ENCODE results near the gene SSBP3.
"Not testable (repeated sequence)": the region's sequence is repeated elsewhere in the genome, so short reads cannot be mapped to it uniquely, and the experiment has no call there.

Gene SSBP3

DNA sequence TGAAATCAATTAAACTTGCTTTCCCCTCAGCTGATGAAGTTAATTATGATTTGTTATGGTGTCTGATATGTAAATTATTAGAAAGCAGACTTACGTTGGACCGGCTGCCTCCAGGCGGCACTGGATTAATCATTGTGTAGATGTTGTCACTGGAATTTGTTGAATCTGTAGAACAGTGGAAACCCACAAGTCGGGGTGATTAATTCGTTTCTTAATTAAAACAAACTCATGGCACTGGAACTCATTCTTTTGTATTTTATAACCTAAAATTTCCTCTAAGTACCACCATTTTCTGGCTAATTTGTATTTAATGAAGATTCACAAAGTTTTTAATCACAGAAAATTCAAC is 167.2 kb downstream of the SSBP3 start:
- DNase-seq: no peak

DNA sequence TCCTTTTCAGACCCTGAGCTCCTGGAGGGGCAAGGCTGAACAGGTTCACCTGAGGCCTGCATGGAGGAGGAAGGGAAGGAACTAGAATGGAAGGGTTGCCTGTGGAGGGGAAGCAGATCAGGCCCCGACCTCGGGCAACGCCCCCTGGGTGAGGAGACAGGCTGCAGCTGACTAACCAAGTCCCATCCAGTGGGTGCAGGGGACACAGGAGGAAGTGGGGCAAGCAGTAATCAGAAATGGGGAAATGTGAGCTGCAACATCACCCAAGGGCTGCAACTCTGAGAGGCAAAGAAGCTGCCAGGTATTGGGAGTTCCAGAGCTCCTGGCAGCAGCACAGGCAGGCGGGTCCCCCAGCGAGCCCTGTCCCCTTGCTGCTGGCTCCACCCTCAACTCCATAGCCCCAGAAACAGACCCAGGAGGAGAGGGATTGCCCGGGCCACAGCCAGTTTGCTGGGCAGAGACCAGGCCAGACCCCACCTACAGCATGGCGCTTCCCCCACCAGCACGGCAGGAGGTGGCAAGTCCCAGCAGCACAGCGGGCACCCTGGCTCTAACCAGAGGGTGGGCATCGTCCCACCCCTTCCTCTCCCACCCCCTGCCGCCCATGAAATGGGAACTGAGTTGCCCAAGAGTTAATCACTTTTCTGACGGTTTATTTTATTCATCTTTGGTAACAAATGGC is 167.7 kb downstream of the SSBP3 start:
- no peak for DNase-seq

DNA sequence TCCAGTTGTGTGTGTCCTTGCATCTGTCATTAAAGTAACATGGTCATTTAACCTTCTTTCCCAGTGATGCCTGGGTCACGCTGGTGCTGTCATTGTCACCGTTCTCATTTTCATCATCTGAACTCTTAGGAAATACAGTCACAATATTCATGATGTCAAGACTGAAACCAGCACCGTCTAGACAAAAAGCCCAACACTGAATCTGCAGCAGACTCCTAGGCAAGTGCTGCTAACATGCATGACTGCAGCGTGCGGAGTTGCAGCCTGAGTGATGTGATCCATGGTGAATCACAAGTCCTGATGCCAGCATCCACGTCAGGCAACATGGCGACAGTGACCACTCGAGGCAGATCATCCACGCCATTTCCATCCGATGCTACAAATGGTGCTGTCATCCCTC is 168.6 kb downstream of the SSBP3 start:
- no peak for DNase-seq

DNA sequence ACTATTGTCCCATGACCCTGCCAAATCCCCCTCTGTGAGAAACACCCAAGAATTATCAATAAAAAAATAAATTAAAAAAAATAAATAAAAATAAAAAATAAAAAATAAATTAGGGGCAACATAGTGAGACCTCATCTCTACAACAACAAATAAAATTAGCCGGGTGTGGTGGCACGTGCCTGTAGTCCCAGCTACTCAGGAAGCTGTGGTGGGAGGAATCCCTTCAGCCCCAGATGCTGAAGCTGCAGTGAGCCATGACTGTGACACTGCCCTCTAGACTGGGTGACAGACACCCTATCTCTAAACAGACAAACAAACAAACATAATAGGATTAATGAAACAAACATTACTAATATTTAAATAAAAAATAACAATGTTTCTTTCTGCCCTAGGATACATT is 171.9 kb downstream of the SSBP3 start:
- DNase-seq: no peak

DNA sequence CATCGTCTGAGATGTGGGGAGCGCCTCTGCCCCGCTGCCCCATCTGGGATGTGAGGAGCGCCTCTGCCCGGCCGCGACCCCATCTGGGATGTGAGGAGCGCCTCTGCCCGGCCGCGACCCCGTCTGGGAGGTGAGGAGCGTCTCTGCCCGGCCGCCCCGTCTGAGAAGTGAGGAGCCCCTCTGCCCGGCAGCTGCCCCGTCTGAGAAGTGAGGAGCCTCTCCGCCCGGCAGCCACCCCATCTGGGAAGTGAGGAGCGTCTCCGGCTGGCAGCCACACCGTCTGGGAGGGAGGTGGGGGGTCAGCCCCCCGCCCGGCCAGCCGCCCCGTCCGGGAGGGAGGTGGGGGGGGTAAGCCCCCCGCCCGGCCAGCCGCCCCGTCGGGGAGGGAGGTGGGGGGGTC is 173.0 kb downstream of the SSBP3 start:
- not testable (repeated sequence) for DNase-seq

DNA sequence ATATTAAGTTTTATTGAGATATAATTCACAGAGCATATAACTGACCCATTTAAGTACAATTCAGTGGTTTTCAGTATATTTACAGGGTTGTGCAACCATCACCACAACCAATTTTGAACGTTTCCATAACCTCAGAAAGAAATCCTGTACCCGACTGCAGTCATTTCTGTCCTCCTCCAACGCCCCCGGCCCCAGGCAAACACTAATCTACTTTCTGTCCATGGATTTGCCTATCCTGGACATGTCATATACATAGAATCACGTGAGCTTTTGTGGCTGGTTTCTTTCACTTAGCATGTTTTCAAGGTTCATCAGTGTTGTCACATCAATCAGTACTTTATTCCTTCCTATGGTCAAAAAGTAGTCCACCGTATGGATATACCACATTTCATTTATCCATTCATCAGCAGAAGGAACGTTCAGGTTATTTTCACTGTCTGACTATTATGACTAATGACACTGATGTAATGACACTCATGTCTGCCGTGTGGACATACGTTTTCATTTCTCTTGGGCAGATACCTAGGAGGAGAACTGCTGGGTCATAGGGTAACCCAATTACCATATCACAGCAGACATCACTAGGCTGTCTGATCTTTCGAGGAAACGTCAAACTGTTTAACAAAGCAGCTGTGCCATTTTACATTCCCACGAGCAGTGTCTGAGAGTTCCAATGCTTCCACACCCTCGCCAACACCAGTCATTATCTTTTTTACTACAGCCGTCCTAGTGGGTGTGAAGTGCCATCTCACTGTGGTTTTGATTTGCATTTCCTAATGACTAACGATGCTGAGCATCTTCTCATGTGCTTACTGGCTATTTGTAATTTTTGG is 175.5 kb downstream of the SSBP3 start:
- no peak for DNase-seq

DNA sequence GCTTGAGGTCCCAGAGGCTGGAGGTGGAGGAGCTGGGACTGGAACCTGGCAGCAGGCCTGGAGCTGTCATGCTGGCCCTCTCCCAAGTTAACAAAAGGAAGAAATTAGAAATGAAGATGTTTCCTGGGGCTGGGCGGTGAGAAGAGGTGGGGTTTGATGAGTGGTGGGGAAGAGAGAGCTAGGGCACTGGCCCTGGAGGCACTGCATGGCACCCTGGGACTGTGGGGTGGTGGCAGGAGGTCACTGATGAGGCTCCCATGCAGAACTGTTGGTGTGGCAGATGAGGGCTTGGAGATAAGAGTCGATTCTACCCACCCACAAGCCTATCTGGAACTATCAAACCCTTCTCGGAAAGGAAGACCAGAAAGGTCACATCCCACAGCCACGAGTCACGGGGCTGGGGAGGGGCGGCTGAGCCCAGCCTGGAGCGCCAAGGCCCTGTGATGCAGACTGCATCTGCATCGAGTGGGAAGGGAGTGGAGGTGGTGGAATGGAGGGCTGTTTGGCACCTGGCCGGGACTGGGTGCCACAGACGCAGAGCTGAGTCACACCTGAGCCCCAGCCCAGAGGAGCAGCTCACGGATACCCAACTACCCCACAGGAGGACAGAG is 176.8 kb downstream of the SSBP3 start:
- DNase-seq: no peak

DNA sequence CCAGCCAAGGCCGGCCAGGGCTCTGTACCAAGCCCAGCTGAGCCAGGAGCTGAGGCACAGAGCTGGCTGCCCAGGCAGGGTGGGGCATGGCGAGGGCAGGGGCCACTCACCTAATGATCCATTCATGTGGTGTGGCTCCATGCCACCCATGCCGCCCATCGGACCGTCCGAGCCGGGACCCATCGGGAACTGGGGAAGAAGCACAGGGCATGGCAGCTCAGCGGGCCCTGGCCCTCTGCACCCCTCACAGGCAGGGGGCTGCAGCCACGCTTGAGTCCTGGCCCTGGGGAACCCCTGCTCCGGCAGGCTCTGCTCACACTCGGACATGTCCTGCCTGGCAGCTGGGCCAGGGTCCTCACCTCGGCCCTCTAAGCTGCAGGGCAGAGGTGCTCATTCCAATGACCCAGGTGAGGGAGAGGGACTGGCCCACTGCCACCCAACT is 177.5 kb downstream of the SSBP3 start:
- DNase-seq: no peak

DNA sequence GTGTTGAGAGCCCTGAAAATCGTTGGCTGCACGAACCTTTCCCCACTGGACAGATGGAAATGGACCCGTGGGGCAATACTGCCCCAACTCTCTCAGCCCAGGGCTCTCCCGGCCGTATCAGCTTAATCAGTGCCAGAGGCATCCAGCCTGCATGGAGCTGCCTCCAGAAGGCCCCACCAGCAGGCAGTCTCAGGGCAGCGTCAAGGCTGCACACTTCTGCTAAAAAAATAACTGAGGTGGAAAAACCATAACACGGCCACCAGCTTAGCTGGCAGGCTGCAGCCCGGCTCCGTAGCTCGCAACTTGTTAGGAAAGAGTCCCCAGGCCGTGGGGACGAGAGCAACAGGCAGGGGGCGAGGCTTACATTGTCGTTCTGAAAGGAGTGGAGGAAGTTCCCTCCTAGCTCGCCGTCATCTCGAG is 178.3 kb downstream of the SSBP3 start:
- DNase-seq: no peak

DNA sequence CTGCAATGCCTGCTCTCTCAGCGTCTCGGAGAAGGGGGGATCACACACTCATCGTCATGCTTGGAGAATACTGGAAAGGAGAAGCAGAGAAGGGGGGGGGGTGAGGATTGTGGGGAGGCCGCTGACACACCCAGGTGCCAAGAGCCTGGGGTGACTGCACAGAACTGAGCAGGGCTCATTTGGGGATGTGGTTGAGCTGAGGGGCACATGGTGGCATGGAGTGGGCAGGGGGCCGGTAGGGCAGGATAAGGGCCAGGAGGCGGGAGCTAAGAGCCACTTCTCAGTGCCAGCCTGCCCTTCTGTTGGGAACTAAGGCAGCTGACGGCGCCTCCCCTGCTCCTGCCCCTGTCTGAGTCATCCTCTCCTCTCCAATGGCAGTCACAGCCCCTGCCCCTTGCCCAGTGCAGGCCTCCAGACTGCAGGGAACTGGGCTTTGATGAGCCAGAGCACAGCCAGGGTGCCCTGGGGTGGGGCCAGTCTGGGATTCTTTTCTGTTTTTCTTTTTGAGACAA is 179.0 kb downstream of the SSBP3 start:
- no peak for DNase-seq

DNA sequence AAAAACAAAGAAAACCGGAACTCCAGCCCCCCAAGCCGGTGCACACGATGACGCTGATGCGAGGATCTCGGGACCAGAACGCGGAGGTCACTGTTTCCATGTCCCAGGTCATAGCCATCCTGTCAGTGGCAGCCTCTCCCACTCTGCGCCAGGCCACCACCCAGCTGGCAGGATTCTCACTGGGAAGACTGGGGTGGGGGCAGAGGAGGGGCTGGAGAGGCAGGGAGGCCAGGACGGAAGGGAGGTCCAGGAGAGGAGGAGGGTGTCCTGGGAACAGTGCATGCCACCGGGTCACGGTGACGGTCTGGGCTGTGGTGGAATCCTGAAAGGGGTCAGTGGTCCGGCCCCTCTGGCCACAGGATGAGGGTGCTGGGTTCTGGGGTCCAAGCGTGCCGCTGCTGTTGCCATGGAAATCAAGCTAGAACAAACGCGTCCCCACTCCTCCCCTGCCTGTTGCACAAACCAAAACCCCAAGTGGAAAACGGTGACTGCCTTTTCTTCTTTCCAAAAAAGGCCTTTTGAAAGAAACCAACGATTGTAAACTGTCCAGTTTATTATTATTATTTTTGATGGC is 180.1 kb downstream of the SSBP3 start:
- no peak for DNase-seq

DNA sequence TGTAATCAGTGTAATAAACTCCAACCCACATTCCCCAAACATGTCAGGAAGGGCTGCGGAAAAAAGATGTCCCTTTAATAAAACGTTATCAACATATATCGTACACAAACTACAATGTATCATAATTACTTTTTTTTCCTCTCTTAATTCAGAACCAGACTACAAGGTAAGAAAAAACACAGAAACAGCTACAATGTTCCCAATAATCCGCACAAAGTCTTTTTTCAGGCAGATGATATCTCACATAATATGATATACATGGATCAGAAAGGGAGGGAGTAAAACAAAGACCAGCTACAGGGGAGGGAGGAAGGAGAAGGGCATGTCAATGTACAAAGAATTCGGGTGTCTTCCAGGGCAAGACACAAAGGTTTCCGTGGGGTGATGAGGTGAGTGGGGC is 180.8 kb downstream of the SSBP3 start:
- DNase-seq: no peak

DNA sequence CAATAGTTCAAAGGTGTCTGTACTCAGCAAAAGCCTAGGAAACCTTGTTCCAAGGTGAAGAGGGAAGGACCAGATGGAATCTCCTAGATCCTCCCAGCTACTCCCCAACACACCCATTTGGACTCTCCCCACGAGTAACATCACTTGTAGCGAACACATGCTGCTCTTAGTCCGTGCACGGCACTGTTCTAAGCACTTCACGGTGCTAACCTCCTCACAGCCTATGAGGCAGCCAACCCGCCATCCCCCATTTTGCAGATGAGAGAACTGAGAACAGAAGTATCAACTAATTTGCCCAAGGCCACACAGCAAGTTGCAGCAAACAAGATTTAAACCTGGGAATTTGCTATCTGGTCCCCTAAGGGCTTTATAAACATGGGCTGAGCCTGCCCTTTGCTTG is 182.0 kb downstream of the SSBP3 start:
- DNase-seq: no peak

DNA sequence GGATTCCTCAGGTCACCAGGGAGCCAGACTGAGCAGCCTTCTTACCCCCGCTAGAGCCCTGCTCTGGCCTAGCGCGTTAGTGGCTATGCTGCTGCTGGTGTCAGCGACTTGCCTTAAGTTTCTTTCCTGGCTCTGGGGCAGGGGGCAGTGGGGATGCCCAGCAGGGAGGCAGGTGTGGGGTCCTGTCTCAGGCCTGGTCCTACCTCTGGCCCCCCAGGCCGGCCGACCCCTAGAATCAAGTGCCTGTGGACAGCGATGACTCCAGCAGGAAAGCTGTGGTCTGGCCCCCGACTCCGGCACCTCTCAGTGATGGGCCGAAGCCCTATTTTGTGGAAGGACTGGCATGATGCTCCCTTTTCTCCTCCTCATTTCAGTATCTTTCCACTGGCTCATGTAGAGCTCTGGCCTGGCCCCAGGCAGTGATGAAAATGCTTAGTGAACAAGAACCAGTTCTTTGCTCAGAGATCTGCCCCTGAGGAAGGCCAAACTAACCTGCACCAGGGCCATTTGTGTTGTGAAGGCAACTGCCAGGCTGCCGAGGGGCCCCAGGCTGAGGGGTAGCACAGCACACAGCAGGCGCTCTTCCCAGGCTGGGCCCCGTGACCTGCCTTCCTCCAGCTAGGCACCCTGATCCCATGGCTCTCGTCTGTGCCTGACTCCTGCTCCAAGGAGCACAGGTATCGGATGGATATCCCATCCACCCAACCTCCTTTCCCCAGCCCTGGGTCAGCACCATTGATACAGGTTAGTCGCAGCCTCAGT is 182.6 kb downstream of the SSBP3 start:
- DNase-seq: no peak

DNA sequence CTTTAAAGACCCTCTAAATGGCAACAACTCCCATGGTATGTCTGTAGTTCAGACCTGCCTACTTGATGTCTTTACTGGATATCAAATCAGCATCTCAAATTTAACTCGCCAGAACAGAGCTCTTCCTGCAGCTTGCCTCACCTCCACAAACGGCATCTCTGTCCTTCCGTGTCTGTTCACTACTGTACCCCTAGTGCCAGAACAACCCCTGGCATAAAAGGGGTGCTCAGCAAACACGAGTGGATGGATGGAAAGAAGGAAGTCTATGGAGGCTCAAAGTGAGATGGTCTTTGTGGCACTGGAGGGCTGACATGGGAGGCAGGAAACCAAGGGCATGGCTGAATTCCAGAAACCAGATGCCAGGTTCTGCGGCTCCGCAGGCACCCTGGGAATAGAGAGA is 183.5 kb downstream of the SSBP3 start:
- DNase-seq: no peak

DNA sequence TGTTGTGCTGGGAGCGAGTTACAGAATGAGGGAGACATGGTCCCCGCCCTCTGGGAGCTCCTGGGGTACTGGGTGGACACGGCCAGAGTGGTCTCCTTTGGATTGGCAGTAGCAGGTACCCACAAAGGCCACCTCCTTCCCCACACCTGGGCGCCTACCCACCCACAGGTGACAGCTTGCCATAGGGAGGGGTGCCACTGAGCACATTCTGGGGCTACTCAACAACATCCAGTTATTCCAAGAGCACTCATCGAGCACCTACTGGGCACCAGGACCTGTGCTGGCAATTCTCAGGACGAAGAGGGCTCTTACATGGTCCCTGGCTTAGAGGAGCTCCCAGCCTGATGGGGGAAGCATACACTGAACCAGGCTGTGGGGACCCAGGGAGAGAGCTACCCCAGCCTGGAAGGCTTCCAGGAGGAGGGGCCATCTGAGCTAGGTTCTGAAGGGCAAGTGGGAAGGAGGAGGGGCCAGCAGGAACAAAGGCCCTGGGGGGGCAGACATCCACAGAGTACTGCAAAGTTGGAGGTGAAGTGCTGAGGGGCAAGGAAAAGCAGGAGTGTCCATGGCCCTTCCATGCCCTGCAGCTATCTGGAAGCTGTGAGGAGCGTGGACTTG is 184.2 kb downstream of the SSBP3 start:
- no peak for DNase-seq

DNA sequence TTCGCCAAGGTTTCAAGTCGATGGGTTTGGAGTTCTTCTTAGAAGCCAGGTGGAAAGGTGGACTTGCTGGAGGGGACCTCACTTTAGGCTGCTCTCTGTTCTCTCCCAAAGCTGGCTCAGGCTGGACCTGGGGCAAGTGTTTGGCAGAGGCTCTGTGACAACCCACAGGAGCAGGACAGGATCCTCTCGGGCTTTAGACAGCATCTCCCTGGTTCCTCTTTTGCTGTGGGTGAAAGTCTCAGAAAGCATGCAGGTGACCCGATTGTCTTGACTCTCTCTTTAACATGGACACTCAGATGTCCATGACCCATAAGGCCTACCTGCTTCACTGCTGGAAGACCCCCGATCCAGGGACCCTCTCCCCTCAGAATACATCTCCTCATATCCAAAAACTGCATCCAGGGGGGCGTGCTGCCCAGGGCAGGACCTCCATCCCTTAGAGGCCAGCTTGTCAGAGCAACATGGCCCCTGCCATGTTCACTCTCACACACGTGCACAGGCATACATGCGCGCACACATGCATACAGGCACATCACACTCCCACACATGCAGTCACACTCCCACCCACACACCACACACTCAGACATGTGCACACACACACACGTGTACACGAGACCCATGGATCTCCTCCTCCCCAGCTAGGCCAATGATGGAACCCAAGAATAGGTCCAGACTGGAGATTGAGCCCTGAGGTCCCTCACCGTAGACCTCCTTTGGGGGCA is 184.9 kb downstream of the SSBP3 start:
- no peak for DNase-seq

DNA sequence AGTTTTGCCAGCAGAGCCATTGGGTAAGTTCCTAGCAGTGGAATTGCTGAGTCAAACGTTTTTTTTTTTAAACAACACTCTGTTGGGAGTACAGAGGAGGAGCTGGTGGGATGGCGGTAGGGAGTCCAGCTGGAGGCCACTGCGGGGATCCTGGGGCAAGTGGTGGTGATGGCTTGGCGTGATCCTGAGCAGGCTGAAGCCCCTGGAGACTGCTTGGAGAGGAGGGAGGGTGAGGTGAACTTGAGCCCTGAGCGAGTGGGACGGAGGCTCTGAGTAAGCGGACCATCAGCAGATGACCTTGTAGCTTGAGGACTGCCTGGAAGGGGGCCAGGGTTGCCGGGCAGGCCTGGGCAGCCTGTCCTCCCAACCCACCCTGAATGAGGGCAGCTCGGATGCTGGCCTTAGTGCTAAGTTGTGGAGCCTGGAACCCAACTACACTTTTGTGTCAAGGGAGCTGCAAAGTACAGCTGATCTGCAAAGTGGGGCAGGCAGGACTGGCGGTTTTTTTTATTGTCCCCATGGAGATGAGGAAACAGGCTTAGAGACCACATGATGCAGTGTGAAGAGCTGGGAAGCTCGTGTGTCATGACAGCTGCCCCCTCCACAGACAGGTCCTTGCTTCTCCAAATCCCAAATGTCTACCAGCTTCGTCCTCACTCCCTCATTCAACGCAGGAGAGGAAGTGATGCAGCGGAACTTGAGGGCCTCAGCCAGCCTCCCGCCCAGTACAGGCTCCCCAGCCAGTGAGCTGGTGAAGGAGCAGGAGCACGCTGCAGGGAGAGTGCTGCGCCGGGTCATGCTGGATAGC is 186.0 kb downstream of the SSBP3 start:
- no peak for DNase-seq

DNA sequence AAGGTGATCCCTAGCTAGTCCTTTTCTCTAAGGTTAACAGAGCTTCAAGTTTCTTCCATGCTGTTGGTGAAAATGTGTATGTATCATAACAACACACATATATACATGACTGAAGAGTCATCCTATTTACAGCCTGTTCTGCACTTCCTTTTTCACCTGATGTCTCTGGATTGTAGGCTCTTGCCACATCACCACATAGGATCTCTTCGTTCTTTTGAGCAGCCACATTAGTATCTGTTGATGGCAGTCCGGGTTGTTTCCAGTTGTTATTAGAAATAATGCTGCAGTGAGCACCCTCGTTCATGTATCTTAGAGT is 186.5 kb downstream of the SSBP3 start:
- DNase-seq: no peak

DNA sequence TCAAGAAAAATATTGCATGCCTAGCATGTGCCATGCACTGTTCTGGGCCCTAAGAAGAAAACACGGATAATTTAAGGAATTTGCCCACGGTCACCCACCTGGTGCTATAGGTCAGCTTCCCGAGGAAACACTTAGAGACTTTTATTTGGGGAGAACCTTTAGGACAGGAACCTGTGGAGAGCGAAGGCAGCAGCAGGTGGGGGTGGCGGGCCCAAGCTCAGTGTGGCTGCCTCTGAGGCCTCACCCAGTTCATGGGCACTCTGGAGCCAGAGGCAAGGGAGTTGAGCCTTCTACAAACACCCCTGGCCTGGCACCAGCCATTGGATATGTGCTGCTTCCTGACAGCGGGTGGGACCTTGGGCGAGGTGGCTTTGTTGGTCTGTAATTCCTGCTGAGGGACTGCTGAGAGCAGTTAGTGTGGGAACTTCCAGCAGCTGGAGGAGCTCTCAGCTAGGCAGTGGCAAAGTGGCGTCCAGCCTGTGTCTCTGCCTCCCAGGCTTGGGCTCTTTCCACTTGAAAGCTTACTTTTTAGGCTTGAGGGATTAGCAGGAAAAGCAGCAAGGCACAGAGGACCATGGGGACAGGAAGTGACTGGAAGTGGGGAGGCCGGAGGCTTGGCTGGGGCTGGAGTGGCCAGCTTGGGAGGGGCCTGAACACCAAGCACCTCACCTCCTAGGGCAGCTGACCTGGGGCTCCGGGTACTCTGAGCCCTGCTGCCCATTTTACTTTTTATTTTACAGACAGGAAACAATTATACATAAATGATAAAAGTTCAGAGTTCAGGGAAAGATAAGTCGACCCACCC is 187.1 kb downstream of the SSBP3 start:
- DNase-seq: no peak
